Smooth muscle cell (in vitro differentiated cells): ENCODE results near the gene GPSM3. TPM values are rescaled to one million over a fixed set of nuclear protein-coding genes. Genes with fewer than 3 reads are reported as not detected.

Source experiments
- DNase-seq: peaks from one replicate; lab custom pipeline; 2025; ENCODE audit not compliant: unreplicated experiment; lab: John Stamatoyannopoulos, UW
- H2AFZ ChIP-seq: fragments of 200-600 bp; sonication (generic); 2 replicates; pipeline ENCODE4 v1.6.0; 2016; ENCODE audit warnings: antibody characterized with exemption, low read depth, mild to moderate bottlenecking
- H3F3A ChIP-seq: fragments of 200-600 bp; sonication (generic); 2 replicates; pipeline ENCODE4 v1.6.0; 2017; ENCODE audit warnings: antibody characterized with exemption, low read depth
- H3K27ac ChIP-seq: fragments of 200-600 bp; sonication (generic); 2 replicates; pipeline ENCODE4 v1.5.1; 2016; ENCODE audit warnings: low read depth, mild to moderate bottlenecking
- H3K27me3 ChIP-seq: fragments of 200-600 bp; sonication (generic); 2 replicates; pipeline ENCODE4 v1.6.1; 2016; ENCODE audit warnings: low read depth, mild to moderate bottlenecking
- H3K36me3 ChIP-seq: fragments of 200-600 bp; sonication (generic); 2 replicates; pipeline ENCODE4 v1.5.1; 2016; ENCODE audit warnings: low read depth
- H3K4me1 ChIP-seq: fragments of 200-600 bp; sonication (generic); 2 replicates; pipeline ENCODE4 v1.5.1; 2016; ENCODE audit warnings: low read depth
- H3K4me2 ChIP-seq: fragments of 200-600 bp; sonication (generic); 2 replicates; pipeline ENCODE4 v1.6.0; 2016; ENCODE audit warnings: mild to moderate bottlenecking
- H3K4me3 ChIP-seq: fragments of 200-600 bp; sonication (generic); 2 replicates; pipeline ENCODE4 v1.5.1; 2016; ENCODE audit warnings: mild to moderate bottlenecking
- H3K79me2 ChIP-seq: fragments of 200-600 bp; sonication (generic); 2 replicates; pipeline ENCODE4 v1.6.0; 2016; ENCODE audit warnings: low read depth, mild to moderate bottlenecking
- H3K9ac ChIP-seq: fragments of 200-600 bp; sonication (generic); 2 replicates; pipeline ENCODE4 v1.6.0; 2016; ENCODE audit warnings: low read depth
- H3K9me3 ChIP-seq: fragments of 200-600 bp; sonication (generic); replicated peaks from 2 replicates; pipeline ENCODE4 v1.5.1; 2016; ENCODE audit warnings: low read depth
- H4K20me1 ChIP-seq: fragments of 200-600 bp; sonication (generic); 2 replicates; pipeline ENCODE4 v1.6.0; 2016; ENCODE audit warnings: low read depth
- CTCF ChIP-seq: fragments of 200-600 bp; sonication (generic); IDR thresholded peaks from 2 replicates; pipeline ENCODE4 v1.5.1; 2017; ENCODE audit warnings: borderline replicate concordance, mild to moderate bottlenecking, antibody characterized with exemption; ENCODE audit not compliant: insufficient read depth, poor library complexity, severe bottlenecking
- WGBS: methylation state at CpG from one replicate; pipeline ENCODE4 v1.1.7; 2016; ENCODE audit warnings: low lambda C conversion rate; 5-methylcytosine and 5-hydroxymethylcytosine counted together
- polyA plus RNA-seq: library from polyadenylated mRNA; unstranded; fragments of >200 nt; fragmentation: Nextera tagmentation; extraction: Ambion mirVana; gene quantifications from 2 replicates; pipeline ENCODE4 v1.2.1, GENCODE V29; 2016
- total RNA-seq: library from RNA; depleted of rRNA; stranded (reverse); fragments of >200 nt; gene quantifications from 2 replicates; pipeline ENCODE4 v1.2.3, GENCODE V29; 2014

Gene GPSM3
- total and polyA plus RNA-seq, 2 experiments from 2014 or later = 5.3 to 15.6 TPM

- no peaks in the 10 kb centered on the region for H3K27me3 ChIP-seq
- H4K20me1 ChIP-seq = no peaks in the 10 kb centered on the region
- peak overlapping the region; percentile 40 for H3K27ac ChIP-seq
- peak overlapping the region; percentile 95 for H3K9ac ChIP-seq
- no peaks in the 10 kb centered on the region for H3K9me3 ChIP-seq
- peak overlapping the region; percentile 94 for H3K4me2 ChIP-seq
- peak overlapping the region; percentile 91 for H3K4me3 ChIP-seq
- no CpG with 5 or more reads among the region's 2 CpGs for WGBS
- no peak for DNase-seq
- H3F3A ChIP-seq = peaks cover 9% of the 10 kb centered on the region
- no peaks in the 10 kb centered on the region for H3K36me3 ChIP-seq
- H3K79me2 ChIP-seq = peaks cover 52% of the 10 kb centered on the region
- no peak for TF ChIP-seq CTCF
- peak overlapping the region; percentile 78 for H2AFZ ChIP-seq
- peaks cover 15% of the 10 kb centered on the region for H3K4me1 ChIP-seq
Observed at GRCh38 chr6:32175322-32175710, 17.1 kb downstream of the GPSM3 start.

- Histone ChIP-seq H3K9me3 (no peaks in the 10 kb centered on the region), H3K4me3 (no peak overlapping the region), H3K27ac (no peak overlapping the region), H3K36me3 (no peaks in the 10 kb centered on the region), H3K79me2 (peaks cover 51% of the 10 kb centered on the region), H3K4me1 (peaks cover 15% of the 10 kb centered on the region), H4K20me1 (no peaks in the 10 kb centered on the region), H3K4me2 (peak overlapping the region; percentile 94), H3K9ac (no peak overlapping the region), H2AFZ (no peak overlapping the region), H3K27me3 (no peaks in the 10 kb centered on the region), H3F3A (peaks cover 9% of the 10 kb centered on the region)
- no peak for TF ChIP-seq CTCF
- DNase-seq = no peak
- WGBS = 96% methylated on average over 1 of the region's 1 CpG
Observed at GRCh38 chr6:32174416-32174815, 18.0 kb downstream of the GPSM3 start.

- no peaks in the 10 kb centered on the region for H3K36me3 ChIP-seq
- no peak overlapping the region for H3K27ac ChIP-seq
- no peak overlapping the region for H2AFZ ChIP-seq
- TF ChIP-seq CTCF = no peak
- H3K9ac ChIP-seq = no peak overlapping the region
- H3K79me2 ChIP-seq = peaks cover 41% of the 10 kb centered on the region
- peaks cover 17% of the 10 kb centered on the region for H3F3A ChIP-seq
- no peaks in the 10 kb centered on the region for H3K9me3 ChIP-seq
- DNase-seq = no peak
- peaks cover 15% of the 10 kb centered on the region for H3K4me1 ChIP-seq
- 68% methylated on average over 4 of the region's 4 CpGs for WGBS
- no peak overlapping the region for H3K4me2 ChIP-seq
- H3K4me3 ChIP-seq = no peak overlapping the region
- no peaks in the 10 kb centered on the region for H4K20me1 ChIP-seq
- no peaks in the 10 kb centered on the region for H3K27me3 ChIP-seq
Observed at GRCh38 chr6:32173051-32173727, 19.3 kb downstream of the GPSM3 start.

GRCh38 chr6:32171234-32171633 is 21.2 kb downstream of the GPSM3 start:
- peaks cover 9% of the 10 kb centered on the region for H3F3A ChIP-seq
- no peaks in the 10 kb centered on the region for H4K20me1 ChIP-seq
- H3K27me3 ChIP-seq = no peaks in the 10 kb centered on the region
- H3K4me2 ChIP-seq = no peak overlapping the region
- no peak overlapping the region for H3K9ac ChIP-seq
- H3K27ac ChIP-seq = no peak overlapping the region
- H3K79me2 ChIP-seq = peaks cover 41% of the 10 kb centered on the region
- no peaks in the 10 kb centered on the region for H3K36me3 ChIP-seq
- no peak for DNase-seq
- H3K4me3 ChIP-seq = no peak overlapping the region
- TF ChIP-seq CTCF = no peak
- no peak overlapping the region for H2AFZ ChIP-seq
- H3K9me3 ChIP-seq = no peaks in the 10 kb centered on the region
- 97% methylated on average over 6 of the region's 6 CpGs for WGBS
- peaks cover 9% of the 10 kb centered on the region for H3K4me1 ChIP-seq
